ENCODE data around the gene AQP5.

GRCh38 chr12:49924628-49925246 is 36.9 kb upstream of the AQP5 start:
- TF ChIP-seq POLR2A (IDR thresholded peaks at IDR 0.05; ENCODE audit: extremely low read depth, insufficient read length): no peak
- TF ChIP-seq MAX (IDR thresholded peaks at IDR 0.05; ENCODE audit: low read depth, low read length): no peak
- TF ChIP-seq CTCF (IDR thresholded peaks at IDR 0.05; ENCODE audit: low read depth, low read length): no peak
- TF ChIP-seq MYC (IDR thresholded peaks at IDR 0.05; ENCODE audit: low read depth, low read length): no peak
